Diencephalon (tissue), 1 donor: Measurements from ENCODE around the gene STX12. TPM values are rescaled to one million over a fixed set of nuclear protein-coding genes. Genes with fewer than 3 reads are reported as not detected.

Experiments used
- small RNA-seq: library from RNA; depleted of rRNA; stranded (forward); fragments of <200 nt; gene quantifications from one replicate; pipeline ENCODE3, GENCODE V24; 2014
- total RNA-seq: library from RNA; depleted of rRNA; stranded (reverse); fragments of >200 nt; gene quantifications from one replicate; pipeline ENCODE4 v1.2.3, GENCODE V29; 2014

Gene STX12
- total RNA-seq: 152 TPM

DNA sequence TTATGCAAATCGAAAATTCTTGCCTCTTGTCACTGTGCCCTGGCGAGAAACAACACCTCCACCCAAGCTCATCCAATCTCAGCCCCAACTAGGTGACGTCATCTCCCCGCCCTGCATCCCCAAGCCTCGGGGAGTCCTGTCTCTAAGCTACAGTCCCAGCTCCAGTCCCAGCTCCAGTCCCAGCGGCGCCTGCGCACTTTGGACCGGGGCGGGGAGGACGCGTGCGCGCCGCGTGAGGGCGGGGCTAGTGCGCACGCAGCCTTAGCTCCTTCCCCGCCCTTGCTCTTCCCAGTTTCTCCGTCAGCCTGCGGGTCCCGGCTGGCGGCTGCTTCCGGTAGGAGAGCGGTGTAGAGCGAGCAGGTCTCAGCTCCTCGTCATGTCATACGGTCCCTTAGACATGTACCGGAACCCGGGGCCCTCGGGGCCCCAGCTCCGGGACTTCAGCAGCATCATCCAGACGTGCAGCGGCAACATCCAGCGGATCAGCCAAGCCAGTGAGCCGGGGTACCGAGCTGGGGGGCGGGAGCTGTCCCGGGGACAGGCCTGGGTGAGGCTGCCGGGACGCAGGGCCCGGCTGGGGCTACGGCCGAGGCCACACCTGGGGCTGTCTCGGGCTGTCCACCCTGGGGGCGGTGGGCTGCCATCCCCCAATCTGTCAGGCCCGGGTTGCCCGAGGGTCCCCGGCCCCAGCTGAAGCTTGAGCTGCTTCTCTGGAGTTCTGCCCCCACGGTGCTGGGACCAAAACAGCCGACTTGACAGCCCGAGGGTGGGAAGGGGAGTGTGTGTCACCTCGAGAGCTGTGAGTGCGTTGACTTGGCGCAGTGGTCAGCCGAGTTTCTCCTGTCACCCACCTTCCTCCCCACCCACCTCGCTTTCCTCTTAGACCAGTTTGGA is at the start of gene STX12:
STX12 (plus strand) TSS at position 288 of the 894 bp plus-strand sequence; CDS start at position 377, 89 bp downstream.

DNA sequence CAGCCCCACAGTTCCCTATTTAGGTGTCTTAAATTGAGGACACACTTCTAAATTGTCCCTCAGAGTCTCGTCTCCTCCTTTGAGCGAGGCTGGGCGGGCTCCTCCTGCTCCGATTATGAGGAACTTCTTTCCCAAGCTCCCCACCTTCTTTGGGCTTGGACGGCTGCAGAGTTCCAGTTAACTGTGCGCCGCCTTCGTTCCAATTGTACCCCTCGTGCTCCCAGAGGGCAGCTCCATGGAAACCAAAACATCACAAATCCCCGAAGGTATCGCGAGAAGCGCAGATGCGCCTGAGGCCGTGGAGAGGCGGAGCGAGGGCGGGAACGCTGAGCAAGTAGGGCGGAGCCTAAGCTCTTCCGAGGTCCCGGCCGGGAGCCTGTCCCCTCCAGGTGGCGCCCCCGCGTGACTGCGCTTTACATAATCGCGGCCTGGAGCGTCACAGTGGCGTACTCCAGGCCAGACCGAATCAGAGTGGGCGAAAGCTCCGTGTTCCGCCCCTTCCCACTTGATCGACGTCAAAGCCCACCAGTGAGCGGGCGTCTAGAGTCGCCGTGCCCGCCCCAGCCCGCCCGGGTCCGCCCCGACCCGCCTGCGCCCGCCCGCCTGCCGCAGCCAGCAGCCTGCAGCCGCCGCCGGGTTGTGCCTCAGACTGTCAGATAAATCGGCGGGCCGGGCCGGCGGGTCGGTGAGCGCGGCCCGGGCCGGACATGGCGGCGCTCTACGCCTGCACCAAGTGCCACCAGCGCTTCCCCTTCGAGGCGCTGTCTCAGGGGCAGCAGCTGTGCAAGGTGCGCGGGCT is 47.4 kb upstream of the STX12 start, which contains the start of gene FAM76A:
FAM76A (plus strand) TSS at position 588 of the 799 bp plus-strand sequence; CDS start at position 708, 120 bp downstream.

DNA sequence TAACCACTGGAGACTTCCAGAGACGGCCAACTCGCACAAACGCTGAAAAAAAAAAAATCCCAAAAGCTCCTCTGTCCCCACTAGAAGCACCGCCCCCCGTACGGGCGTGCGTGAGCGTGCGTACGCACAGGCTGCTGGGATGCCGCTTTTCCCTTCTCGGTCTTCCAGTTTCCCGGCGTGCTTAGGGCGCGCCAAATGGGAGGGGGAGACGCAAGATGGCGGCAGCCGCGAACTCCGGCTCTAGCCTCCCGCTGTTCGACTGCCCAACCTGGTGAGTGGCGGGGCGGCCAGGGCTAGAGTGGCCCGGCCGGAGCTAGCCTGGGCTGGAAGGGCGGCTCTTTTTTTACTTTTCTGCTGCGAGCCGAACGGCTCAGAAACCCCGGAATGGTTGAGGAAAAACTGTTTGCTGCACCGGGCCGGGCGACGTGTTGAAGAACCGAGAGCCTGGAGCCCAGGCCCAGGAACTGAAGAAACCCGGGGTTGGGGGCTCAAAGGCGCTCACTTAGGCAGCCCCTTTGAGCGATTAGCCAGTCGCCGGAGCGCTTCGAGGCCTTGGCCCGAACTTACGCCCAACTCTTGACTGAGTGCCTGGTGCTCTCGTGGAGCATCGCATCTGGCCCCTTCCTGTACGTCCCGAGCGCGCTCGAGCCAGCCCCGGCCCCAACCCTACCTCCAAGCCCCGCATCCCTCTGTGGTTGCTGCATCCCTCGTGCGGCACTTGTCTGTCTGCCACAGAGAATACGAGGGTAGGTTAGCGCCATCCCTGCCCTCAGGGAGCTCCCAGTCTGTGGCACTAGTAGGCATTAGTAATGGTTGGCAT is 57.8 kb downstream of the STX12 start, which contains the start of gene PPP1R8:
PPP1R8 (plus strand) TSS at position 162 of the 820 bp plus-strand sequence; CDS start at position 216, 54 bp downstream.

DNA sequence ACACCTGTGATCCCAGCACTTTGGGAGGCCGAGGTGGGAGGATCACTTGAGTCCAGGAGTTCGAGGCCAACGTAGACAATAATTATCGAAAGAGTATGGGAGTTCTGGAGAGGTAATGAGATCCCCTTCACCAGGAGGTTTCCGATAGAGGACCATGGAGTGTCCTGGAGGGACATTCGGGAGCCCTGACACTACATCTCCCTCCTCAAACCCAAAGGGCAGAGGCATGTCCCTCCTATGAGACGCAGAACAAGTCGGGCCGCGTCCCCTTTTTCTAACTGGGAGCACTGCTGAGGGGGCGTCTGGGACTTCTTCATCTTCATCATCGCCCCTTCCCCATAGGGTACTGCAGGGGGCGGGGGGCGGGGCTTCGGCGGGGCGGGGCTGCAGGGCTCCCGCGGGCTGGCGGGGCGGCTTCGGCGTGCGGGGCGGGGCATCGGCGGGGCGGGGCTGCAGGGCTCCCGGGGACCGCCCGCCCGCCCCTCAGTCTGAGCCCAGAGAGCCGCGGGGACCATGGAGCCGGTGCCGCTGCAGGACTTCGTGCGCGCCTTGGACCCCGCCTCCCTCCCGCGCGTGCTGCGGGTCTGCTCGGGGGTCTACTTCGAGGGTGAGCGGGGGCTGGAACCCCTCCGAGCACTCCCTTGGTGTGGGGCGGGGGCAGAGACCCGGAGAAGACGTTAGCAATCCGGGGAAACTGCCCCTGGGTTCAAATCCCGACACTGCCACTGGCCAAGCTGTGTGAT is 99.2 kb downstream of the STX12 start, which contains the start of gene THEMIS2:
THEMIS2 (plus strand) TSS at position 486 of the 743 bp plus-strand sequence; CDS start at position 514, 28 bp downstream.

Small RNAs within 50 kb of the gene (small RNA-seq; reads per million reads assigned to genes)
- not detected for gene AL020997.2
- not detected for gene RNU6-1245P
- gene SCARNA1: 51.9 reads per million, percentile 96 among the genes with 10 or more reads in this experiment

Other genes starting within 250 kb of the STX12 start
- gene AHDC1, start 169.1 kb upstream of the STX12 start, total RNA-seq: 13.8 TPM
- gene FGR, start 138.0 kb upstream of the STX12 start, total RNA-seq: 1.4 TPM
- 51.4 TPM for gene IFI6, start 101.0 kb upstream of the STX12 start, total RNA-seq
- 19.6 TPM for gene FAM76A, start 47.3 kb upstream of the STX12 start, total RNA-seq
- 46.6 TPM for gene PPP1R8, start 57.6 kb downstream of the STX12 start, total RNA-seq
- gene THEMIS2, start 99.3 kb downstream of the STX12 start, total RNA-seq: 2.8 TPM
- 77.0 TPM for gene RPA2, start 141.4 kb downstream of the STX12 start, total RNA-seq
- 2.3 TPM for gene SMPDL3B, start 161.8 kb downstream of the STX12 start, total RNA-seq
- 2.8 TPM for gene XKR8, start 186.8 kb downstream of the STX12 start, total RNA-seq